Right lobe of liver (tissue), 6 donors: ENCODE results near the gene SLC6A3. TPM values are rescaled to one million over a fixed set of nuclear protein-coding genes. Genes with fewer than 3 reads are reported as not detected.

ENCODE experiments used
- ATAC-seq, 4 donors: fragments of 200-7000 bp; cut with Tn5 transposase; one replicate each; pipeline ENCODE4 v1.9.1; 2020; ENCODE audit warnings: mild to moderate bottlenecking in 4 of 4, moderate library complexity in 4 of 4
- DNase-seq, 3 donors: peaks; one replicate each; pipeline ENCODE4 v3.0.0-alpha.2; 2020
- H3K27ac ChIP-seq, 3 donors: fragments of 200-600 bp; one replicate each; pipeline ENCODE4 v1.8.0; 2022
- H3K27me3 ChIP-seq, 2 donors: fragments of 200-600 bp; one replicate each; pipeline ENCODE4 v1.8.0; 2022
- H3K36me3 ChIP-seq, 4 donors: fragments of 200-600 bp; sonication (generic) in 1 of 4; one replicate each; pipeline versions ENCODE4 v1.5.1 to v1.8.0; 2017 to 2022; ENCODE audit warnings: control low read depth in 1 of 4
- H3K4me1 ChIP-seq, 4 donors: fragments of 200-600 bp; sonication (generic) in 1 of 4; one replicate each; pipeline versions ENCODE4 v1.5.1 to v1.8.0; 2017 to 2022; ENCODE audit warnings: control low read depth in 1 of 4
- H3K4me3 ChIP-seq, 3 donors: fragments of 200-600 bp; one replicate each; pipeline ENCODE4 v1.8.0; 2022
- H3K9me3 ChIP-seq, 4 donors: fragments of 200-600 bp; sonication (generic) in 1 of 4; one replicate each; pipeline versions ENCODE4 v1.5.1 to v1.8.0; 2017 to 2022; ENCODE audit warnings: control low read depth in 1 of 4
- POLR2A ChIP-seq: fragments of 450-650 bp; IDR thresholded peaks from one replicate; pipeline ENCODE4 v1.6.1; 2017; ENCODE audit warnings: antibody characterized with exemption, mild to moderate bottlenecking
- WGBS: methylation state at CpG from one replicate; pipeline ENCODE4 v1.1.6; 2018; ENCODE audit warnings: low coverage, low lambda C conversion rate; ENCODE audit not compliant: insufficient coverage; ENCODE audit errors: missing lambda C conversion rate; 5-methylcytosine and 5-hydroxymethylcytosine counted together
- intact Hi-C, 2 donors: fragments of 100-400 bp; cut with DNase I; formaldehyde crosslinking; loops; one replicate each; pipeline versions ENCODE4 v1.11.2 to v1.14.1; 2022
- total RNA-seq, 6 experiments: library from RNA; depleted of rRNA in 2 of 6; stranded (reverse); fragments of >200 nt in 2 of 6; fragmentation: NEBNext Ultra II Directional in 3 of 6; extraction: Animal tissue kit (Norgen Biotek cat#: 25700) in 3 of 6; gene quantifications; one replicate each; pipeline versions ENCODE4 v1.1.0 to v1.2.4, GENCODE V29; 2016 to 2023
- TF ChIP-seq, protein P1 (sequence below), 4 donors: fragments of 200-600 bp in 3 of 4; fragments of 450-650 bp in 1 of 4; IDR thresholded peaks; one replicate each; pipeline versions ENCODE4 v1.5.1 to v1.8.0; 2016 to 2022; ENCODE audit warnings: antibody characterized with exemption in 4 of 4, mild to moderate bottlenecking in 2 of 4
- donor health status: DM: no; HTN: yes; CAD: no.
- donor health status: DM: no; HTN: no; CAD: no.
- donor health status: DM: no; HTN: no; CAD: no.
- donor health status: DM: no; HTN: yes; CAD: no.
- donor health status: DM: no; HTN: yes; CAD: no.

SLC6A3 gene
- total RNA-seq, 6 experiments from 2014 or later: not detected

DNA sequence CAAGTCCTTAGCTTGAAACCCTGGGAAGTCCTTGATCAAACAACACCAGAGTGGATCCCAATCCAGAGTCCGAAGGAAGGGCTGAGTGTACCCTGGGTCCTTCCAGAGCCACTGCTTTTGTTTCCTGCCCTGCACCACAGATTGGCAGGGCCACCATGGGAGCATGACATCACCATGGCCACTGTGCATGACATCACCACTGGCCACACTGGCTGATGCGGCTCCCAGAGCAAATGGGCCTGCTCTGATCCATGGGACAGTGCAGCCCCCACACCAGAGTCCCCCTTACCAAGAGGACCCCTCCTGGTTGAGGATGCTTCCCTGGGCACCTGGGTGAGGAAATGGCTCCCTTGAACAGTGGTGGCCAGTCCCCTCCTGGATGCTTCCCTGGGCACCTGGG is 9.9 kb downstream of the SLC6A3 start:
- no CpG with 5 or more reads among the region's 2 CpGs for WGBS
- Histone ChIP-seq H3K4me1 (no peaks in the 10 kb centered on the region), H3K9me3 (no peaks in the 10 kb centered on the region), H3K4me3 (no peak overlapping the region), H3K27ac (no peak overlapping the region), H3K27me3 (no peaks in the 10 kb centered on the region), H3K36me3 (no peaks in the 10 kb centered on the region)
- DNase-seq: peak in 1 of 3 donors; percentile 21
- TF ChIP-seq, protein P1, sequence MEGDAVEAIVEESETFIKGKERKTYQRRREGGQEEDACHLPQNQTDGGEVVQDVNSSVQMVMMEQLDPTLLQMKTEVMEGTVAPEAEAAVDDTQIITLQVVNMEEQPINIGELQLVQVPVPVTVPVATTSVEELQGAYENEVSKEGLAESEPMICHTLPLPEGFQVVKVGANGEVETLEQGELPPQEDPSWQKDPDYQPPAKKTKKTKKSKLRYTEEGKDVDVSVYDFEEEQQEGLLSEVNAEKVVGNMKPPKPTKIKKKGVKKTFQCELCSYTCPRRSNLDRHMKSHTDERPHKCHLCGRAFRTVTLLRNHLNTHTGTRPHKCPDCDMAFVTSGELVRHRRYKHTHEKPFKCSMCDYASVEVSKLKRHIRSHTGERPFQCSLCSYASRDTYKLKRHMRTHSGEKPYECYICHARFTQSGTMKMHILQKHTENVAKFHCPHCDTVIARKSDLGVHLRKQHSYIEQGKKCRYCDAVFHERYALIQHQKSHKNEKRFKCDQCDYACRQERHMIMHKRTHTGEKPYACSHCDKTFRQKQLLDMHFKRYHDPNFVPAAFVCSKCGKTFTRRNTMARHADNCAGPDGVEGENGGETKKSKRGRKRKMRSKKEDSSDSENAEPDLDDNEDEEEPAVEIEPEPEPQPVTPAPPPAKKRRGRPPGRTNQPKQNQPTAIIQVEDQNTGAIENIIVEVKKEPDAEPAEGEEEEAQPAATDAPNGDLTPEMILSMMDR (IDR thresholded peaks at IDR 0.05): no peak
- TF ChIP-seq POLR2A: no peak
- intact Hi-C loops: no loop called here
- no peak for ATAC-seq

DNA sequence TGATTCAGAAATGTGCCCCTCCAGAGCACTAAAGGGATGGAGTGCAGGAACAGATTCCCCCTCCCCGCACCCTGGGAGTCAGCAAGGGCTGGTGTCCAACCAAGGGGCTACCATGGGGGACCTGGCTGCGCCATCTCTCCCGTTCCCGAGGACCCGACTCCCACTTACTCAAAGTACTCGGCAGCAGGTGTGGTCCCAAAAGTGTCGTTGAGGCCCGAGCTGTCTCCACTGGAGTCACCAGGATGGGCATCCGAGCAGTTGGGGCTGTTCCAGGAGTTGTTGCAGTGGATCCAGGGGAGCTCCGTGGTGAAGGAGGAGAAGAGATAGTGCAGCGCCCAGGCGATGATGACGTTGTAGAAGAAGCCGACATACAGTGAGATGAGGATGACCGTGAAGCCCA is 12.9 kb downstream of the SLC6A3 start:
- Histone ChIP-seq H3K36me3 (no peaks in the 10 kb centered on the region), H3K27ac (no peak overlapping the region), H3K9me3 (peaks cover 0 to 8% (median 0%) of the 10 kb centered on the region in 4 donors), H3K27me3 (no peaks in the 10 kb centered on the region), H3K4me1 (no peaks in the 10 kb centered on the region), H3K4me3 (no peak overlapping the region)
- ATAC-seq (no peak), DNase-seq (peak in 1 of 3 donors; percentile 28)
- intact Hi-C loops: no loop called here
- no peak for TF ChIP-seq POLR2A
- TF ChIP-seq, protein P1 (IDR thresholded peaks at IDR 0.05): no peak
- no CpG with 5 or more reads among the region's 15 CpGs for WGBS

- WGBS: 73% methylated on average over 2 of the region's 8 CpGs
- peaks cover 0 to 8% (median 0%) of the 10 kb centered on the region in 4 donors for H3K9me3 ChIP-seq
- H3K36me3 ChIP-seq: no peaks in the 10 kb centered on the region
- no peak overlapping the region for H3K4me3 ChIP-seq
- TF ChIP-seq, protein P1 (IDR thresholded peaks at IDR 0.05): no peak
- TF ChIP-seq POLR2A: no peak
- no peak overlapping the region for H3K27ac ChIP-seq
- H3K4me1 ChIP-seq: no peaks in the 10 kb centered on the region
- ATAC-seq (no peak), DNase-seq (peak in 1 of 3 donors; percentile 25)
- intact Hi-C loops: no loop called here
- H3K27me3 ChIP-seq: no peaks in the 10 kb centered on the region
Observed at GRCh38 chr5:1431896-1432295, 13.3 kb downstream of the SLC6A3 start.

DNA sequence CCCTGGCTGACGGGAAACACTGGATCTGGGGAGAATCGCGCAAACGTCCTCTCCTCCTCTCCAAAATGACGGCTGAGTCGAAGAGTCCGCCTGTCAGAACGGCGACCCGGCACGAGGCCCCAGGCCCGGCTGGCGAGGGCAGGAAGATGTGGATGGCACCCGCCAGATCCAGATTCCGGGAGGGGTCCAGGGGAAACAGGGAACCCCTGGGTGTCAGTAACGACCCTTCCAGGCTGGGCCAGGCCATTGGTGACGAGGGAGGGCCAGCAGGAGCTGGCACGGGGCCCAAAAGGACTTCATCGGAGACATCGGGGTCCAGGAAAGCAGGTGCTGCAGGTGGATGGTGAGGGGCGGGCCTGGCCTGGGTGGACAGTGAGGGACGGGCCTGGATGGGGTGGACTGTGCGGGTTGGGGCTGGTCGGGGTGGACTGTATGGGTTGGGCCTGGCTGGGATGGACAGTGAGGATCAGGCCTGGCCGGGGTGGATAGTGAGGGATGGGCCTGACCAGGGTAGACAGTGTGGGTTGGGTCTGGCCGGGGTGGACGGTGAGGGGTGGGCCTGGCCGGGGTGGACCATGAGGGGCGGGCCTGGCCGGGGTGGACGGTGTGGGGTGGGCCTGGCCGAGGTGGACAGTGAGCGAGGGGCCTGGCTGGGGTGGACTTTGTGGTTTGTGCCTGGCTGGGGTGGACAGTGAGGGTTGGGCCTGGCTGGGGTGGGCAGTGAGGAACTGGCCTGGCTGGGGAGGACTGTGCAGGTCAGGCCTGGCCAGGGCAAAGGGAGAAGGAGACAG is 14.0 kb downstream of the SLC6A3 start:
- intact Hi-C loops: no loop called here
- H3K4me3 ChIP-seq: no peak overlapping the region
- ATAC-seq: peak in 1 of 4 donors; percentile 25
- H3K36me3 ChIP-seq: no peaks in the 10 kb centered on the region
- H3K27ac ChIP-seq: no peak overlapping the region
- 82% methylated on average over 27 of the region's 33 CpGs for WGBS
- H3K4me1 ChIP-seq: no peaks in the 10 kb centered on the region
- peak in 1 of 3 donors; percentile 44 for DNase-seq
- no peaks in the 10 kb centered on the region for H3K27me3 ChIP-seq
- peaks cover 0 to 8% (median 0%) of the 10 kb centered on the region in 4 donors for H3K9me3 ChIP-seq
- TF ChIP-seq POLR2A: no peak
- TF ChIP-seq, protein P1 (IDR thresholded peaks at IDR 0.05): no peak
